IMR-90 (cell line): ENCODE results near the gene NAV2. TPM values are rescaled to one million over a fixed set of nuclear protein-coding genes. Genes with fewer than 3 reads are reported as not detected.

Source experiments
- ATAC-seq: fragments of 200-7000 bp; cut with Tn5 transposase; 2 replicates; pipeline ENCODE4 v1.9.1; 2020; ENCODE audit warnings: low read depth, mild to moderate bottlenecking, moderate library complexity
- BruUV-seq: library from RNA; stranded (reverse); fragments of 400-500 nt; replicated peaks from 2 replicates; lab custom pipeline; 2021; lab: Mats Ljungman, UMichigan
- CTCF ChIA-PET: fragments of 300-600 bp; formaldehyde crosslinking; extraction: SDS; loops from one replicate; lab custom pipeline; 2021; ENCODE audit warnings: antibody characterized with exemption; lab: Yijun Ruan, JAX
- POLR2A ChIA-PET: fragments of 300-600 bp; sonication (Branson Sonifier 250); formaldehyde crosslinking; loops from one replicate; lab custom pipeline; 2022; ENCODE audit warnings: antibody characterized with exemption; ENCODE audit not compliant: unreplicated experiment; lab: Charles Lee
- DNase-seq: peaks from one replicate; pipeline ENCODE4 v3.0.0; 2013
- H2AFZ ChIP-seq: replicated peaks from 2 replicates; pipeline ENCODE3; 2013; ENCODE audit warnings: low read length, mild to moderate bottlenecking; ENCODE audit not compliant: poor library complexity
- H2AK5ac ChIP-seq: 2 replicates; pipeline ENCODE4 v1.6.1; 2013; ENCODE audit warnings: low read depth, low read length, inconsistent platforms
- H2AK9ac ChIP-seq: replicated peaks from 2 replicates; pipeline ENCODE3; 2013; ENCODE audit warnings: mild to moderate bottlenecking, low read depth, low read length, moderate library complexity; ENCODE audit not compliant: poor library complexity
- H2BK120ac ChIP-seq: 2 replicates; pipeline ENCODE4 v1.6.1; 2013; ENCODE audit warnings: low read depth, low read length, inconsistent platforms
- H2BK15ac ChIP-seq: 3 replicates; pipeline ENCODE4 v1.6.1; 2013; ENCODE audit warnings: low read depth, low read length, inconsistent platforms
- H2BK20ac ChIP-seq: 2 replicates; pipeline ENCODE4 v1.6.1; 2013; ENCODE audit warnings: low read depth, mild to moderate bottlenecking, inconsistent platforms, low read length, moderate library complexity
- H2BK5ac ChIP-seq: 2 replicates; pipeline ENCODE4 v1.6.1; 2013; ENCODE audit warnings: mild to moderate bottlenecking, low read depth, low read length, inconsistent platforms; ENCODE audit not compliant: poor library complexity, severe bottlenecking
- H3K14ac ChIP-seq: replicated peaks from 2 replicates; pipeline ENCODE4 v1.6.1; 2013; ENCODE audit warnings: low read depth, low read length, inconsistent platforms
- H3K18ac ChIP-seq: 2 replicates; pipeline ENCODE4 v1.6.1; 2013; ENCODE audit warnings: low read depth, low read length, control low read depth
- H3K23ac ChIP-seq: 2 replicates; pipeline ENCODE4 v1.6.1; 2013; ENCODE audit warnings: low read depth, low read length, inconsistent platforms
- H3K27ac ChIP-seq: 2 replicates; pipeline ENCODE4 v1.5.1; 2013; ENCODE audit warnings: mild to moderate bottlenecking, control low read depth, low read length; ENCODE audit not compliant: insufficient read depth
- H3K27me3 ChIP-seq: 2 replicates; pipeline ENCODE4 v1.6.1; 2013; ENCODE audit warnings: low read length; ENCODE audit not compliant: control insufficient read depth, insufficient read depth
- H3K36me3 ChIP-seq: 2 replicates; pipeline ENCODE4 v1.6.1; 2013; ENCODE audit warnings: low read length, mixed read lengths; ENCODE audit not compliant: control insufficient read depth, insufficient read depth
- H3K4ac ChIP-seq: 2 replicates; pipeline ENCODE4 v1.6.1; 2013; ENCODE audit warnings: low read depth, low read length, inconsistent platforms
- H3K4me1 ChIP-seq: 2 replicates; pipeline ENCODE4 v1.6.1; 2013; ENCODE audit warnings: low read length, mixed read lengths; ENCODE audit not compliant: control insufficient read depth, insufficient read depth
- H3K4me2 ChIP-seq: 2 replicates; pipeline ENCODE4 v1.6.1; 2013; ENCODE audit warnings: low read depth, mild to moderate bottlenecking, control low read depth, low read length, moderate library complexity
- H3K4me3 ChIP-seq: 2 replicates; pipeline ENCODE4 v1.5.1; 2013; ENCODE audit warnings: low read depth, mild to moderate bottlenecking, control low read depth, low read length, moderate library complexity; ENCODE audit not compliant: insufficient read depth
- H3K56ac ChIP-seq: 2 replicates; pipeline ENCODE4 v1.6.1; 2013; ENCODE audit warnings: low read length, inconsistent platforms; ENCODE audit not compliant: insufficient read depth; ENCODE audit errors: extremely low read depth
- H3K79me1 ChIP-seq, 2 experiments: 2 replicates each; pipeline ENCODE4 v1.6.1; 2013; ENCODE audit warnings: low read length in 2 of 2, inconsistent platforms in 1 of 2, low read depth in 1 of 2
- H3K9ac ChIP-seq: 2 replicates; pipeline ENCODE4 v1.6.1; 2013; ENCODE audit warnings: low read depth, low read length, control low read depth
- H3K9me1 ChIP-seq: 2 replicates; pipeline ENCODE4 v1.6.1; 2013; ENCODE audit warnings: low read length, inconsistent platforms; ENCODE audit not compliant: insufficient read depth
- H3K9me3 ChIP-seq: 2 replicates; pipeline ENCODE4 v1.6.1; 2013; ENCODE audit warnings: low read length; ENCODE audit not compliant: control insufficient read depth, insufficient read depth
- H4K20me1 ChIP-seq: 2 replicates; pipeline ENCODE4 v1.6.1; 2013; ENCODE audit warnings: low read length, inconsistent platforms; ENCODE audit not compliant: insufficient read depth
- H4K5ac ChIP-seq: 2 replicates; pipeline ENCODE4 v1.6.1; 2013; ENCODE audit warnings: mild to moderate bottlenecking, low read depth, low read length, control low read depth
- H4K8ac ChIP-seq, 2 experiments: 2 replicates each; pipeline ENCODE4 v1.6.1; 2013; ENCODE audit warnings: low read depth in 2 of 2, low read length in 2 of 2, control low read depth in 1 of 2, inconsistent platforms in 1 of 2
- H4K91ac ChIP-seq: 2 replicates; pipeline ENCODE4 v1.6.1; 2013; ENCODE audit warnings: low read depth, low read length, inconsistent platforms; ENCODE audit not compliant: insufficient read depth
- BHLHE40 ChIP-seq: fragments of 150-350 bp; IDR thresholded peaks from 2 replicates; pipeline ENCODE4 v1.6.1; 2016; ENCODE audit warnings: mild to moderate bottlenecking, low read depth, low read length
- CEBPB ChIP-seq: IDR thresholded peaks from 2 replicates; pipeline ENCODE4 v1.6.1; 2012; ENCODE audit warnings: low read depth, low read length, improper control_type of control experiment
- CHD1 ChIP-seq: IDR thresholded peaks from 2 replicates; pipeline ENCODE4 v1.6.1; 2012; ENCODE audit warnings: low read depth, low read length, improper control_type of control experiment
- CTCF ChIP-seq: conservative IDR thresholded peaks from 2 replicates; pipeline ENCODE4 v1.5.1; 2012; ENCODE audit warnings: mild to moderate bottlenecking, low read depth, low read length, improper control_type of control experiment
- ELK1 ChIP-seq: fragments of 150-350 bp; IDR thresholded peaks from 2 replicates; pipeline ENCODE4 v1.6.1; 2016; ENCODE audit warnings: low read depth, mild to moderate bottlenecking, low read length, moderate library complexity, borderline replicate concordance
- FOS ChIP-seq: fragments of 150-350 bp; IDR thresholded peaks from 2 replicates; pipeline ENCODE4 v1.6.1; 2016; ENCODE audit warnings: low read depth, low read length
- MXI1 ChIP-seq: IDR thresholded peaks from 2 replicates; pipeline ENCODE4 v1.6.1; 2012; ENCODE audit warnings: low read depth, mild to moderate bottlenecking, low read length, moderate library complexity, borderline replicate concordance
- NFE2L2 ChIP-seq: fragments of 150-350 bp; IDR thresholded peaks from 2 replicates; pipeline ENCODE4 v1.6.1; 2016; ENCODE audit warnings: low read depth, mild to moderate bottlenecking, low read length
- POLR2A ChIP-seq: IDR thresholded peaks from 2 replicates; pipeline ENCODE4 v1.6.1; 2012; ENCODE audit warnings: mild to moderate bottlenecking, low read depth, low read length
- RAD21 ChIP-seq: IDR thresholded peaks from 2 replicates; pipeline ENCODE4 v1.6.1; 2012; ENCODE audit warnings: low read length, improper control_type of control experiment
- RCOR1 ChIP-seq: IDR thresholded peaks from 2 replicates; pipeline ENCODE4 v1.6.1; 2012; ENCODE audit warnings: mild to moderate bottlenecking, low read length, improper control_type of control experiment; ENCODE audit not compliant: insufficient replicate concordance
- SMC3 ChIP-seq: fragments of 150-350 bp; IDR thresholded peaks from 2 replicates; pipeline ENCODE4 v1.6.1; 2016; ENCODE audit warnings: low read depth, mild to moderate bottlenecking, antibody characterized with exemption, low read length, moderate library complexity
- USF2 ChIP-seq: fragments of 150-350 bp; IDR thresholded peaks from 2 replicates; pipeline ENCODE4 v1.6.1; 2017; ENCODE audit warnings: mild to moderate bottlenecking, antibody characterized with exemption, low read length, low read depth
- WGBS, 2 experiments: methylation state at CpG; one replicate each; pipeline versions ENCODE4 v1.1.5 to v1.1.7; 2013; ENCODE audit warnings: missing lambda C conversion rate in 2 of 2; ENCODE audit not compliant: insufficient read length in 1 of 2; ENCODE audit errors: extremely low coverage in 2 of 2; 5-methylcytosine and 5-hydroxymethylcytosine counted together
- dilution Hi-C: fragments of 300-500 bp; cut with HindIII; formaldehyde crosslinking; loops from one replicate; pipeline ENCODE4 v1.14.3; 2018; ENCODE audit warnings: low sequenced_read_pairs; ENCODE audit not compliant: unreplicated experiment
- in situ Hi-C: fragments of 300-500 bp; cut with MboI; formaldehyde crosslinking; loops from 3 replicates; pipeline ENCODE4 v1.14.3; 2019; ENCODE audit warnings: low sequenced_read_pairs, inconsistent platforms, mixed read lengths
- intact Hi-C: fragments of 100-400 bp; cut with micrococcal nuclease; formaldehyde crosslinking; loops from 2 replicates; pipeline ENCODE4 v1.10.0; 2022
- polyA plus RNA-seq, 3 experiments: library from polyadenylated mRNA; depleted of rRNA; stranded (reverse); fragments of >200 nt; gene quantifications; 2 replicates each; pipeline ENCODE4 v1.2.3, GENCODE V29; 2012; ENCODE audit warnings: low replicate concordance in 1 of 3
- total RNA-seq: library from RNA; depleted of rRNA; stranded (reverse); fragments of >200 nt; gene quantifications from 2 replicates; pipeline ENCODE4 v1.2.3, GENCODE V29; 2012

The NAV2 gene
- total and polyA plus RNA-seq, 2 of the 4 experiments (the other 2 are of a cell fraction) = 4.5 to 12.6 TPM

- Histone ChIP-seq H3K36me3 (peaks cover 9% of the 10 kb centered on the region), H3K9me1 (peaks cover 37% of the 10 kb centered on the region), H2BK20ac (peak overlapping the region; percentile 58; the same call in 1 of the 2 replicates), H3K4me2 (no peak overlapping the region), H3K4me1 (peaks cover 19% of the 10 kb centered on the region), H3K79me1 (peaks cover 3 to 9% of the 10 kb centered on the region in 2 experiments; a peak in 3 of 4 replicates), H2AK5ac (peak overlapping the region; percentile 40; the same call in 1 of the 2 replicates), H4K5ac (no peak overlapping the region), H3K4me3 (no peak overlapping the region), H2AK9ac (peak overlapping the region; percentile 57), H3K9me3 (no peaks in the 10 kb centered on the region), H3K4ac (peak overlapping the region; percentile 76), H4K8ac (peak overlapping the region in 1 of 2 experiments; percentile 78; a peak in 1 of 4 replicates), H3K18ac (no peak overlapping the region), H2BK15ac (0 out of 3 replicates have a peak overlapping the region, but pooled peaks have one; percentile 48), H3K56ac (no peak overlapping the region), H4K20me1 (peaks cover 15% of the 10 kb centered on the region), H3K27me3 (no peaks in the 10 kb centered on the region), H3K14ac (no peak overlapping the region), H3K9ac (no peak overlapping the region), H2AFZ (peak overlapping the region; percentile 4), H4K91ac (peak overlapping the region; percentile 71; the same call in 1 of the 2 replicates), H2BK5ac (peak overlapping the region; percentile 81), H3K23ac (0 out of 2 replicates have a peak overlapping the region, but pooled peaks have one; percentile 13), H2BK120ac (peak overlapping the region; percentile 80), H3K27ac (peak overlapping the region; percentile 6; the same call in 1 of the 2 replicates)
- DNase-seq (peak; percentile 85), ATAC-seq (peak; percentile 22)
- intact Hi-C loops = loop anchor here (1.0 to 2.0 kb wide), 3 partner anchors 80 to 206 kb away; no protein-coding TSS in a partner anchor
- BruUV-seq = no TSS peak
- POLR2A ChIA-PET = no interaction called here
- dilution Hi-C loops = no loop called here
- in situ Hi-C loops = no loop called here
- CTCF ChIA-PET = interaction anchor here (0.8 to 1.2 kb wide), 4 partner anchors 14 to 160 kb away, joined by 3 to 4 read pairs (median 4); no protein-coding TSS in a partner anchor
- 0% methylated on average over 2 of the region's 8 CpGs; no CpG with 5 or more reads in 1 of the 2 experiments for WGBS, 2 experiments
- TF ChIP-seq POLR2A = no peak
- no peak for TF ChIP-seq CEBPB
- TF ChIP-seq ELK1 = no peak
- TF ChIP-seq SMC3 = peak; percentile 36; the same call in 1 of the 2 replicates
- TF ChIP-seq USF2 = no peak
- peak; percentile 45; the same call in 1 of the 2 replicates for TF ChIP-seq FOS
- peak; percentile 57 for TF ChIP-seq RAD21
- no peak for TF ChIP-seq RCOR1
- no peak for TF ChIP-seq NFE2L2
- no peak for TF ChIP-seq MXI1
- no peak; the same call in 1 of the 2 replicates for TF ChIP-seq BHLHE40
- no peak for TF ChIP-seq CHD1
- peak; percentile 62 for TF ChIP-seq CTCF
Observed at GRCh38 chr11:20110908-20111669, 398.5 kb downstream of the NAV2 start.
